CD4-positive, alpha-beta memory T cell (primary cell): ENCODE measurements around the gene FHIT. TPM values are rescaled to one million over a fixed set of nuclear protein-coding genes. Genes with fewer than 3 reads are reported as not detected.

Source experiments
- CTCF ChIA-PET: fragments of 350-600 bp; sonication (Branson Sonifier 250); formaldehyde crosslinking; loops from one replicate; lab custom pipeline; 2021; ENCODE audit warnings: inconsistent platforms; ENCODE audit not compliant: partially characterized antibody; lab: Charles Lee
- POLR2A ChIA-PET: fragments of 350-600 bp; sonication (Branson Sonifier 250); formaldehyde crosslinking; loops from one replicate; lab custom pipeline; 2021; ENCODE audit not compliant: partially characterized antibody; lab: Charles Lee
- DNase-seq, 5 donors: peaks; one replicate each; pipeline versions ENCODE4 v3.0.0 to v3.0.0-alpha.2; 2020 to 2022; ENCODE audit warnings: mixed read lengths in 1 of 5
- H3K27ac ChIP-seq: one replicate; pipeline ENCODE4 v1.7.0; 2013; ENCODE audit warnings: low read depth, low read length
- H3K27me3 ChIP-seq: 2 replicates; pipeline ENCODE4 v1.7.0; 2013; ENCODE audit warnings: mild to moderate bottlenecking, low read length, moderate library complexity; ENCODE audit not compliant: insufficient read depth
- H3K36me3 ChIP-seq: 2 replicates; pipeline ENCODE4 v1.7.0; 2013; ENCODE audit warnings: mild to moderate bottlenecking, low read length, moderate library complexity; ENCODE audit not compliant: insufficient read depth
- H3K4me1 ChIP-seq: 2 replicates; pipeline ENCODE4 v1.7.0; 2013; ENCODE audit warnings: mild to moderate bottlenecking, low read length, moderate library complexity; ENCODE audit not compliant: insufficient read depth
- H3K4me3 ChIP-seq, 2 donors: one replicate each; pipeline ENCODE4 v1.7.0; 2013; ENCODE audit warnings: low read length in 2 of 2, mild to moderate bottlenecking in 1 of 2
- H3K9me3 ChIP-seq, 2 donors: one replicate each; pipeline ENCODE4 v1.7.0; 2013; ENCODE audit warnings: low read length in 2 of 2, control low read depth in 1 of 2; ENCODE audit not compliant: control insufficient read depth in 1 of 2
- H3K27ac Mint-ChIP-seq, 7 donors: one replicate each; pipeline ENCODE4 v1.8.0; 2020 to 2021; ENCODE audit warnings: mixed read lengths in 7 of 7, mild to moderate bottlenecking in 6 of 7, inconsistent platforms in 3 of 7, moderate library complexity in 3 of 7
- H3K27me3 Mint-ChIP-seq, 2 donors: one replicate each; pipeline ENCODE4 v1.8.0; 2020 to 2021; ENCODE audit warnings: mixed read lengths in 2 of 2
- H3K36me3 Mint-ChIP-seq, 2 donors: one replicate each; pipeline ENCODE4 v1.8.0; 2020 to 2021; ENCODE audit warnings: mixed read lengths in 2 of 2, inconsistent platforms in 1 of 2, mild to moderate bottlenecking in 1 of 2
- H3K4me1 Mint-ChIP-seq, 4 donors: one replicate each; pipeline ENCODE4 v1.8.0; 2020 to 2021; ENCODE audit warnings: mixed read lengths in 4 of 4, mild to moderate bottlenecking in 1 of 4
- H3K4me3 Mint-ChIP-seq, 8 donors: one replicate each; pipeline ENCODE4 v1.8.0; 2020 to 2021; ENCODE audit warnings: mixed read lengths in 8 of 8, mild to moderate bottlenecking in 7 of 8, moderate library complexity in 6 of 8, inconsistent platforms in 3 of 8
- H3K9me3 Mint-ChIP-seq, 8 donors: one replicate each; pipeline ENCODE4 v1.8.0; 2020 to 2021; ENCODE audit warnings: mixed read lengths in 8 of 8, mild to moderate bottlenecking in 5 of 8, inconsistent platforms in 3 of 8, moderate library complexity in 1 of 8
- intact Hi-C: fragments of 100-400 bp; cut with micrococcal nuclease; formaldehyde crosslinking; loops from one replicate; pipeline ENCODE4 v1.15.1; 2023
- polyA plus RNA-seq, 2 donors: library from polyadenylated mRNA; unstranded; fragments of 300-500 nt; fragmentation: Illumina TruSeq; gene quantifications; one replicate each; pipeline ENCODE4 v1.2.3, GENCODE V29; 2021
- total RNA-seq, 2 experiments: library from RNA; stranded (reverse); gene quantifications; one replicate each; pipeline ENCODE4 v1.2.3, GENCODE V29; 2021

The FHIT gene
- total and polyA plus RNA-seq, 4 experiments from 2014 or later, result 8.5 to 58.7 (median 33.2) TPM

GRCh38 chr3:60094392-60094947 lies 1156.8 kb downstream of the FHIT start:
- Mint-ChIP-seq H3K36me3 (peaks cover 0 to 3% of the 10 kb centered on the region in 2 donors), H3K9me3 (peaks cover 0 to 8% (median 3%) of the 10 kb centered on the region in 8 donors), H3K4me3 (peak overlapping the region in 2 of 8 donors; percentile 17 to 67), H3K27me3 (no peaks in the 10 kb centered on the region), H3K4me1 (peaks cover 2 to 19% (median 10%) of the 10 kb centered on the region in 4 donors), H3K27ac (peak overlapping the region in 1 of 7 donors; percentile 31)
- CTCF ChIA-PET, result no interaction called here
- Histone ChIP-seq H3K4me3 (no peak overlapping the region), H3K36me3 (no peaks in the 10 kb centered on the region), H3K9me3 (no peaks in the 10 kb centered on the region), H3K27me3 (no peaks in the 10 kb centered on the region), H3K27ac (no peak overlapping the region), H3K4me1 (no peaks in the 10 kb centered on the region)
- intact Hi-C loops, result no loop called here
- POLR2A ChIA-PET, result no interaction called here
- DNase-seq, result no peak

- intact Hi-C loops, result no loop called here
- H3K4me3 Mint-ChIP-seq, result no peak overlapping the region
- ChIA-PET POLR2A (no interaction called here), CTCF (no interaction called here)
- Histone ChIP-seq H3K27ac (no peak overlapping the region), H3K4me1 (peaks cover 6% of the 10 kb centered on the region), H3K4me3 (no peak overlapping the region), H3K27me3 (no peaks in the 10 kb centered on the region), H3K9me3 (no peaks in the 10 kb centered on the region), H3K36me3 (no peaks in the 10 kb centered on the region)
- peaks cover 6 to 16% of the 10 kb centered on the region in 2 donors for H3K36me3 Mint-ChIP-seq
- peaks cover 4 to 17% (median 10%) of the 10 kb centered on the region in 8 donors for H3K9me3 Mint-ChIP-seq
- no peak for DNase-seq
- no peaks in the 10 kb centered on the region for H3K27me3 Mint-ChIP-seq
- H3K4me1 Mint-ChIP-seq, result peaks cover 10 to 29% (median 23%) of the 10 kb centered on the region in 4 donors
- H3K27ac Mint-ChIP-seq, result no peak overlapping the region
These were observed 1160.7 kb downstream of the FHIT start for GRCh38 chr3:60090548-60090947.

GRCh38 chr3:60086811-60087210 lies 1164.4 kb downstream of the FHIT start:
- peak overlapping the region in 2 of 7 donors; percentile 27 to 51 for H3K27ac Mint-ChIP-seq
- H3K9me3 Mint-ChIP-seq, result peaks cover 2 to 19% (median 12%) of the 10 kb centered on the region in 8 donors
- Histone ChIP-seq H3K27ac (no peak overlapping the region), H3K27me3 (no peaks in the 10 kb centered on the region), H3K36me3 (no peaks in the 10 kb centered on the region), H3K9me3 (no peaks in the 10 kb centered on the region), H3K4me3 (no peak overlapping the region), H3K4me1 (peaks cover 23% of the 10 kb centered on the region)
- peak overlapping the region in 1 of 8 donors; percentile 64 for H3K4me3 Mint-ChIP-seq
- CTCF ChIA-PET, result no interaction called here
- intact Hi-C loops, result no loop called here
- peaks cover 6 to 18% of the 10 kb centered on the region in 2 donors for H3K36me3 Mint-ChIP-seq
- peaks cover 23 to 42% (median 23%) of the 10 kb centered on the region in 4 donors for H3K4me1 Mint-ChIP-seq
- H3K27me3 Mint-ChIP-seq, result no peaks in the 10 kb centered on the region
- peak in 1 of 5 donors; percentile 34 for DNase-seq
- POLR2A ChIA-PET, result no interaction called here

- Histone ChIP-seq H3K36me3 (no peaks in the 10 kb centered on the region), H3K9me3 (no peaks in the 10 kb centered on the region), H3K4me1 (peaks cover 34% of the 10 kb centered on the region), H3K27ac (no peak overlapping the region), H3K27me3 (no peaks in the 10 kb centered on the region), H3K4me3 (no peak overlapping the region)
- H3K27me3 Mint-ChIP-seq, result no peaks in the 10 kb centered on the region
- intact Hi-C loops, result no loop called here
- no peak overlapping the region for H3K27ac Mint-ChIP-seq
- H3K36me3 Mint-ChIP-seq, result peaks cover 8 to 18% of the 10 kb centered on the region in 2 donors
- DNase-seq, result no peak
- H3K4me3 Mint-ChIP-seq, result peak overlapping the region in 1 of 8 donors; percentile 26
- ChIA-PET POLR2A (no interaction called here), CTCF (no interaction called here)
- peaks cover 2 to 19% (median 12%) of the 10 kb centered on the region in 8 donors for H3K9me3 Mint-ChIP-seq
- peaks cover 33 to 54% (median 34%) of the 10 kb centered on the region in 4 donors for H3K4me1 Mint-ChIP-seq
These were observed 1165.6 kb downstream of the FHIT start for GRCh38 chr3:60085649-60086048.

- Mint-ChIP-seq H3K4me1 (peaks cover 29 to 50% (median 41%) of the 10 kb centered on the region in 4 donors), H3K9me3 (peaks cover 0 to 15% (median 8%) of the 10 kb centered on the region in 8 donors), H3K36me3 (peaks cover 3 to 14% of the 10 kb centered on the region in 2 donors), H3K4me3 (peak overlapping the region; percentile 74 to 96 (median 84)), H3K27me3 (no peaks in the 10 kb centered on the region), H3K27ac (peak overlapping the region; percentile 70 to 94 (median 86))
- Histone ChIP-seq H3K4me3 (peak overlapping the region in 1 of 2 donors; percentile 27), H3K27me3 (no peaks in the 10 kb centered on the region), H3K4me1 (peaks cover 43% of the 10 kb centered on the region), H3K9me3 (no peaks in the 10 kb centered on the region), H3K27ac (no peak overlapping the region), H3K36me3 (no peaks in the 10 kb centered on the region)
- CTCF ChIA-PET, result interaction anchor here (0.9 kb wide), 1 partner anchor 71 kb away, joined by 3 read pairs; no protein-coding TSS in a partner anchor
- POLR2A ChIA-PET, result interaction anchor here (0.7 to 1.4 kb wide), 3 partner anchors 25 to 71 kb away, joined by 3 to 4 read pairs (median 3); no protein-coding TSS in a partner anchor
- intact Hi-C loops, result loop anchor here (2.0 kb wide), 1 partner anchor 17 kb away; no protein-coding TSS in a partner anchor
- peak in 4 of 5 donors; percentile 30 to 40 (median 36) for DNase-seq
These were observed 1169.7 kb downstream of the FHIT start for GRCh38 chr3:60081381-60082095.

GRCh38 chr3:60080648-60081047 lies 1170.6 kb downstream of the FHIT start:
- no peaks in the 10 kb centered on the region for H3K36me3 ChIP-seq
- Mint-ChIP-seq H3K36me3 (peaks cover 3 to 5% of the 10 kb centered on the region in 2 donors), H3K27me3 (no peaks in the 10 kb centered on the region), H3K9me3 (peaks cover 0 to 10% (median 3%) of the 10 kb centered on the region in 8 donors), H3K4me3 (peak overlapping the region; percentile 74 to 96 (median 88)), H3K27ac (peak overlapping the region; percentile 70 to 94 (median 86)), H3K4me1 (peaks cover 29 to 50% (median 43%) of the 10 kb centered on the region in 4 donors)
- peak in 1 of 5 donors; percentile 8 for DNase-seq
- intact Hi-C loops, result loop anchor here (1.0 to 2.0 kb wide), 2 partner anchors 16 to 70 kb away; no protein-coding TSS in a partner anchor
- CTCF ChIA-PET, result no interaction called here
- peaks cover 39% of the 10 kb centered on the region for H3K4me1 ChIP-seq
- no peaks in the 10 kb centered on the region for H3K27me3 ChIP-seq
- H3K9me3 ChIP-seq, result no peaks in the 10 kb centered on the region
- H3K4me3 ChIP-seq, result peak overlapping the region in 1 of 2 donors; percentile 27
- peak overlapping the region; percentile 22 for H3K27ac ChIP-seq
- POLR2A ChIA-PET, result interaction anchor here (0.7 to 2.6 kb wide), 5 partner anchors 24 to 70 kb away, joined by 3 to 15 read pairs (median 3); no protein-coding TSS in a partner anchor
